HG03108 (cell line): ENCODE measurements around the gene GAL3ST3.
"Not testable (repeated sequence)": the region's sequence is repeated elsewhere in the genome, so short reads cannot be mapped to it uniquely, and the experiment has no call there.

Source experiments
- ATAC-seq: cut with Tn5 transposase; IDR thresholded peaks from one replicate; pipeline ENCODE4 v1.9.1; 2021; ENCODE audit warnings: moderate library complexity; ENCODE audit not compliant: unreplicated experiment

Gene GAL3ST3

DNA sequence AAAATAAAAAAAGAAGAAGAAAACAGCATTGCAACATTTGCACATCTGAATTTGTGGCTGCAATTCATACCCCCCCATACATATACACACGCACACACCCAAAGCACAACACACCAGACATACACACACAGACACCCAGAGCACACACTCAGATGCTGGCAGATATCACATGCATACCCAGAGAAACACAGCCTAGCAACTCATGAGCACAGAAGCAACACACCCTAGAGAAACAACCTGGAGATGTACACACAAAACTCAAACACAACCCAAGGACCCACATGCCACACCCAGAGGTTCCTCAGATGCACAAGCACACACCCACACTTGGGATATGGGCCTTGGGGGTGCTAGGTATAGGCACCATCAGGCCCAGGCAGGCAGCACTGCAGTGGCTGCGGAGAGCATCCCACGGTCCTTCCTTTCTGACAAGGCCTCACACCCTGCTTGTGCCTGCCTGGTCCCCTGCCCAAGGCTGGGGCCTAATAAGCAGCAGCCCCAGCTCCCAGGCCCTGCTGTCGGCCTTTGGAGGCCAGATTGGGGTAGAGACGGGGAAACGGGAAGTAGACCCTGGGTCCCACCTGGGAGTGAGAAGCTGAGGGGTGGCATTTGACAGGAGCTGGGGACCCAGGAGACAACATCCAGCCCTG is 34.0 kb downstream of the GAL3ST3 start:
- ATAC-seq: no peak

DNA sequence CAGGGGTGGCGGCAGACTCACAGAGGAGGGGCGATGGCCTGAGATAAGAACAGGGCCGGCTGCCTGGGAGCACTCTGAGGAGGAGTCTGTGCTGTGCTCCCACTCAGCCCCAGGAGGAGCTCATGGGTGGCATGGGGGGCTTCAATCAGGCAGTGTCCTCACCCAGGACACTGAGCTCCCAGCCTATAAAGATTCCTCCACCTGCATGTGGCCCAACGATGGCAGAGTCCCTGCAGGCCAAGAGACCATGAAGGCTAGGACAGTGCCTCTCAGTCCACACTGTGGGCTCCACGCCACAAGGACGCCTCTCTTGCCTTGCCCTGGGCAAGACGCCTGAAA is 35.2 kb downstream of the GAL3ST3 start:
- ATAC-seq: no peak

DNA sequence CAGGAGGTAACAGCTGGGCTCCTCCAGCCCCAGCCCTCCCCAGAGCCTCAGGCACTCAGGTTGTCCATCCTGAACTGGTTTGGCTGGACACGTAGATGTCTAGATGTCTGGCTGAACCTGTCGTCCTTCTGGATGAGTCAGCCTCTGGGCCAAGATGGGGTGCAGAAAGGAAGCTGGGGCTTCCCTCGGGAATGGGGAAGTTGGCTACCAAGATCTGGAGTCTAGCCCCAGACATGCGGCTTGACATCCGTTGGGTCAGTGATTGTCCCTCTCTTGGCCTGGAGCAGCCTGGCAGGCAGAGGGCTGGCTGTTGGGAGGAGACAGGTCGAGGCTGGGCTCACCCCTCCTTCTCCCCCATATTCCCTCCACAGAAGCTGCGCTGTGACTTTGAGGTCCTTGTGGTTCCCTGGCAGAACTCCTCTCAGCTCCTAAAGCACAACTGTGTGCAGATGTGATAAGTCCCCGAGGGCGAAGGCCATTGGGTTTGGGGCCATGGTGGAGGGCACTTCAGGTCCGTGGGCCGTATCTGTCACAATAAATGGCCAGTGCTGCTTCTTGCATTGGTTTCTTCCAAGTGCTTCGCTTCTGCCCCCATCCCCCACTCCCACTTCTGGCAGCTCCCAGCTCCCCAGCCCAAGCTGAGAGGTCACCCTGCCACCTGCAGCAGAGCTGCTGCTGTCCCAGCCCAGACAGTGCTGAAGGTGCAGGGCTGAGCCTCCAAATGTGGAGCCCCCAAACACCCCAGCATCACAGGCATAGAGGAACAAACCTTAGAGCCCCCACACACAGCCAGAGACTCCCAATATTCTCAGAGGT is 35.8 kb downstream of the GAL3ST3 start:
- no peak for ATAC-seq

DNA sequence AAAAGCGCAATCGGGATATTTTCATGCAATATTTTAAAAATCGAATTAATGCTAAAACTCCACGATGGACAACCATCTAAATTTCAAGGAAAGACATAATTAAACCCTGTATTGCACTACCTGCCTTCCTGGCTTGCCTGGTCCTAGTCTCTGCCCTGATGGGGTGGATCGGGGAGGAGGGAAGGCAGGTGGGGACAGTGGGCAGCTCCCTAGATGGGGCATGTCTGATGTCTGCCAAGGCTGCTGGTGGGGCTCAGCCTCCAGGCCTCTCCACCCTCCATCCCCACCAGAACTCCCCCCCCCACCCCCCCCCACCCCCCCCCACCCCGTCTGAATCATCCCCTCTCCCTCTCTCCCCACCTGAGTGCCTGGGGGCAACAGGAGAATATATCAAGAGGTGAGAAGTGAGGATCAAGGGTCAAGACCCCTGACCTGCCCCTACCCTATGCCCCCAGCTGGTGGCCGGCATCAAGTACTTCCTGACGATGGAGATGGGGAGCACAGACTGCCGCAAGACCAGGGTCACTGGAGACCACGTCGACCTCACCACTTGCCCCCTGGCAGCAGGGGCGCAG is 36.5 kb downstream of the GAL3ST3 start:
- no peak for ATAC-seq

DNA sequence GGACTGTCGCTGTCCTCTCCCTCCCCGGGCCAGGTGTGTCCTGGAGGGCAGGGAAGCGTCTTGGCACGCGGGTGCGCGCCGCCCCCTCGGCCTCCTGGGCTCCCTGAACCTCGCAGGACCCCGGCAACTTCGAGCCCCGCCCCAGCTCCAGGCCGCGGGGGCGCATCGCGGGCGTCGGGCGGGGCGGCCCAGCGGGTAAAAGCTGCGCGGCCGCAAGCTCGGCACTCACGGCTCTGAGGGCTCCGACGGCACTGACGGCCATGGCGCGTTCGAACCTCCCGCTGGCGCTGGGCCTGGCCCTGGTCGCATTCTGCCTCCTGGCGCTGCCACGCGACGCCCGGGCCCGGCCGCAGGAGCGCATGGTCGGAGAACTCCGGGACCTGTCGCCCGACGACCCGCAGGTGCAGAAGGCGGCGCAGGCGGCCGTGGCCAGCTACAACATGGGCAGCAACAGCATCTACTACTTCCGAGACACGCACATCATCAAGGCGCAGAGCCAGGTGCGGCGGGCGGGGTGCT is 37.1 kb downstream of the GAL3ST3 start, which contains the start of gene CST6:
Gene CST6, plus strand, starts transcription at position 224 of the 519 bp plus-strand sequence. Its CDS starts 37 bp downstream, at position 261.
- ATAC-seq: no peak

DNA sequence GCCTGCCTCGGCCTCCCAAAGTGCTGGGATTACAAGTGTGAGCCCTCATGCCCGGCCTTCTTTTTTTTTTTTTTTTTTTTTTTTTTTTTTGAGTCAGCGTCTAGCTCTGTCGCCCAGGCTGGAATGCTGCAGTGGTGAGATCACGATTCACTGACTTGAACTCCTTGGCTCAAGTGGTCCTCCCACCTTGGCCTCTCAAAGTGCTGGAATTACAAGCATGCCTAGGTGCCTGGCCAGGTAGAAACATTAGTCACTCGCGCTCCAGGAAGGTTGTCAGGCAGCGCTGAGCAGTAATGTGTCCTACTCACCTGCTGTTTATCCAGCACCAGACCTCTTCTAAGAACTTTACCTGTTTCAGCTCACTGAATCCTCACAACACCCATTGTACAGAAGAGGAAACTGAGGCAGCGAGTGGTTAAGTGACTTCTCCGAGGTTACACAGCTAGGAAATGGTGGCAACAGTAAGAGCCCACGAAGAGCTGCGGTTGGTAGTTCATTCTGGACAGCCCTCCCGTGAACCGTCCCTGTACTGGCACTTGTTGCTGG is 37.6 kb downstream of the GAL3ST3 start:
- ATAC-seq: no peak

DNA sequence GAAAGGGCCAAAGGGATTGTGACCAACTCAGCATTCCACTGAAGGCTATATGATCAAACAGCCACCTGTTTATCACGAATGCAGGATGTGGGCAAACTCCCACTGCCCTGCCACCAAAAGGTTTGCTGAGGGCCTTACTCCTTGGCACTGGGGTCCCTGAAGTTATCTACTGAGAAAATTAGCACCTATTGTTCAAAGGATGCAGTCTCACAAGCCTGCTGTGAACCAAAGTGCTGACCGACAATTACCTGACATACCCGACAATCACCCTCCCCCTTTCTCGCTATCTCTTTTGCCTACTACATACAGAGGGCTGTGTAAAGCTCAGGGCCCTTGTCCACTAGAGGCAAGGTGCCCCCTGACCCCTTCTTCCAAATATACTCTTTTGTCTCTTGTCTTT is 38.9 kb downstream of the GAL3ST3 start:
- not testable (repeated sequence) for ATAC-seq

DNA sequence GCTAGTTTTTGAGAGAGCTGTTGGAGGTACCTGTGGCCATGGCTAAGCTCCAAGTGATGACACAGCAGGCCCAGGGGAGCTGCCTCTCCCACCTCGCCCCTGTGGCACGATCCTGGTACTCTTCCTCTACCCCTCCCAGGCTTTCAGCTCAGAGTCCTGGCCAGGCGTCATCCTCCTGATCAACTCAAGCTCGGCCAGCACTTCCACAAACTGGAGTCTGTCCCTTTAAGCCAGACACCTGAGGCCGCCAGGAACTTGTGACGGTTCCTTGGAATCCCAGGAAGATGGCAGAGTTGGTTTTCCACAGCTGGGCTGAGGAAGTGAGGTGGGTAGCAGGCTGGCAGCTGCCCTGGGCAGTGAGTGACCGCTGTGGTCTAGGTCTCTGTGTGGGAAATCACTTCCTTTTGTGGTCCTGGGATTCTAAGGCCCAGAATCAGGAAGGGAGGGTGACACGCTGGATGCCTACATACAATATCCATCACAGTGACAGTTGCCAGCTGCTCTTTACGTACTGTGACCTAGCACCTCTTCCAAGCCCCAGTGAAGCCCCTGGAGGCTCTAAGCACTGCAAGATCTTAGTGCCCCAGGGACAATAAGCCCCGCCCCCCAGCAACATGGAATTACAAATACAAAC is 40.4 kb downstream of the GAL3ST3 start:
- no peak for ATAC-seq

DNA sequence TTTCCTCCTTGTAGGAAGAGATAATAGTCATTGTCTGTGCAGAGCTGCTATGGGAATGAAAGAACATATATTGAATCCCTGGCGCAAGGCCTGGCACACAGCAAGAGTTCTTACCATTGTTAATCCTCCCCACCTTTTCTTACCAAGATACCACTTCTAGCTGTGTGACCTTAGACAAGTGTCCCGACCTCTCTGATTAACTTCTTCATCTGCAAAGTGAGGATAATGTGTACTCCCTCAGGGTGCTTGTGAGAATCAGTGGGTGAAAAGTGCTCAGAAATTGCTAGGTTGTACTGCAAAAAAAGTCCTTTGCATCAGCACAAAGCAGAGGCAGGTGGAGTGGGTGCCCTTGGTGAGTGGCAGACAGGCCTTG is 40.9 kb downstream of the GAL3ST3 start:
- ATAC-seq: no peak

DNA sequence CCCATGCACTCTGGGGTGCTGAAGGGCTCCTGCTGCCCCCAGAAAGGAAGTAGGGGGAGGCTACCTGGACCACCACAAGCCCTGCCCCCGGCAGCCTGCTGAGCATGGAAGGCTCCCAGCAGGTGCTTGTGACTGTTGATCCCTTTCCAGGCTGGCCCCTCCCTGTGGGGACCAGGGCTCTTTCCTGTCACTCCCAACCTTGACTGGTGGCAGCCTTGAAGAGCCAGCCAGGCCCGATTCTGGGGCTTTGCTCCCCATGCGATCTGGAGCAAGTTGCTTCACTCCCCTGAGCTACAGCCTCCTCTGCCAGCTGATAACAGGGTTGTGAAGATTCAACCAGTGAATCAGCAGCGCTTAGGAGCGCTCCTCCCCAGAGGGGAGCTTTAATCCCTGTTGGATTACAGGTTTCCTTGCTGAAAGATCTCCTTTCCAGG is 41.7 kb downstream of the GAL3ST3 start:
- ATAC-seq: no peak

DNA sequence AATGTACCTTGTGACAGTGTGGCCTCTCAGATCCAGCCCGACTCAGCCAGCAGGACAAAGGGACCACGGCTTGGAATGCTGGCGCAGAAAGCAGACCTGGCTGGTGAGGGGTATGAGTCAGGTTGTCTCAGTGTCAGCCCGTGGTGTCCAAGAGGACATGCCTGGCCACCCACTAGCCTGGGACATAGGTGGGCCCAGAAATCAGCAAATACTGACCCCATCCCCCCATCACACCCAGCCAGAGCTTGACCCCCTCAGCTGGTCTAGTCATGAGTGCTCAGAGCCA is 42.1 kb downstream of the GAL3ST3 start:
- ATAC-seq: no peak

DNA sequence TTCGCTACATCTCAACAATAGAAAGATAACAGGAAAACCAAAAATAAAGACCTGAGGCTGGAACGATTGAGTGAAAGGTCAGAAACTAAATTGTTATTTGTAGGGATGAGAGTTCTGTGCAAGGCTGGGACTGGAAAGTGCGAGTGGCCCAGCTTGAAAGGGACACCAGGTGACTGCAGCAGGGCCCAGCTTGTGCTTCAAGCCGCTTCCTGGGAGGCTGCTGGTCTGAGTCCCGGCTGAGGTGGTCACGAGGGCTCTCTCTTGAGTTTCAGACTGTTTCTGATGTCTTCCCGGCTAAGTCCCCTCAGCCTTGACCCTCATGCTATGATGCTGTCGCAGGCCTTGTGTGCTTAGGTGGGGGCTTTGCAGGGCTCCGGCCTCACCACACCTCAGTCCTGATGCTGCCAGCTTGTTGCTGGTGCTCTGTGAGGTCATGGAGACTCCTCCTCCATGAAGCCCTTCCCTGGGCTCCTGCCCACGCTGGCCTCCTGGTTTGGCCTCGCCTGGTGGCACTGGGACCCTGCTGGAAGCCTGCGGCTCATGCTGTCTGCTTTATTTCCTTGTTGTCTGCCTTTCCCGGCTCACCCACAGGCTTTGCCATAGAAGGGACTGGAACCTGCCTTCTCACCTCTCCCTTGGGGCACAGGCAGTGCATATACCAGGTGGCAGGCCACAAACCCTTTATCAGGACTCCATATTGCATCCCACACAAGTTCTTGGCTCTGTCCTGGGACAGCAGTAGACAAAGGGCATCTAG is 42.6 kb downstream of the GAL3ST3 start:
- ATAC-seq: no peak

DNA sequence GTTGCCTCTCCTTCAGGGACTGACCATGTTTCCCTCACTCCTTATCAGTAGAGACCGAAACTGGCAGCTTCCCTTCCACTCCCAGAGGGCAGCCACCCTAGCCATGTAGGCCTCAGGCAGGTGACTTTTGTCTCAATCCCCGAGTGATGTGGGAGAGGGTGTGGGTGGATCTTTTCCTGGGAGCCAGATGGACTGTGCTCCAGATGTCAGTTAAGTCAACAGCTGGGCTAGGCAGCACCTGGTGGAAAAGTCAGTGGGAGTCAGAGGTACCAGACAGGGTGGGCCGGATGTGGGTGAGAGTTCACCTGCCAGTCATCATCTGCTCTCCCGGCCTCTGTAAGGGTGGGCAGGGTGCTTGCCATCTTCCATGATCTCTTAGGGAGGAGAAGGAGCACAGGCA is 44.8 kb downstream of the GAL3ST3 start:
- ATAC-seq: no peak

DNA sequence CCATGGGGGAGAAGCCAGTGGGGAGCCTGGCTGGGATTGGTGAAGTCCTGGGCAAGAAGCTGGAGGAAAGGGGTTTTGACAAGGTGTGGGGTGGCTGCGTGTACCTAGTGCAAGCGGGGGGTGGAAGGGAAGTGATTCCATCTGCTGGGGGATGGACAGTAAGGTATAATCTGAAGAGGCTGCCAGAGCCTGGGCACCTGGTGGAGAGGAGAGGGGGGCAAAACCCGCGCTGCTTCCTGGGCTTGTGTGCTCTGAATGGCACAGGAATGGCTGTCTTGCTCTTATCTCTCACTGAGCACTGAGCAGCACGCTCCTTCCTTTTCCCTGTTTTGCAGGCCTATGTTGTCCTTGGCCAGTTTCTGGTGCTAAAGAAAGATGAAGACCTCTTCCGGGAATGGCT is 45.7 kb downstream of the GAL3ST3 start:
- no peak for ATAC-seq

DNA sequence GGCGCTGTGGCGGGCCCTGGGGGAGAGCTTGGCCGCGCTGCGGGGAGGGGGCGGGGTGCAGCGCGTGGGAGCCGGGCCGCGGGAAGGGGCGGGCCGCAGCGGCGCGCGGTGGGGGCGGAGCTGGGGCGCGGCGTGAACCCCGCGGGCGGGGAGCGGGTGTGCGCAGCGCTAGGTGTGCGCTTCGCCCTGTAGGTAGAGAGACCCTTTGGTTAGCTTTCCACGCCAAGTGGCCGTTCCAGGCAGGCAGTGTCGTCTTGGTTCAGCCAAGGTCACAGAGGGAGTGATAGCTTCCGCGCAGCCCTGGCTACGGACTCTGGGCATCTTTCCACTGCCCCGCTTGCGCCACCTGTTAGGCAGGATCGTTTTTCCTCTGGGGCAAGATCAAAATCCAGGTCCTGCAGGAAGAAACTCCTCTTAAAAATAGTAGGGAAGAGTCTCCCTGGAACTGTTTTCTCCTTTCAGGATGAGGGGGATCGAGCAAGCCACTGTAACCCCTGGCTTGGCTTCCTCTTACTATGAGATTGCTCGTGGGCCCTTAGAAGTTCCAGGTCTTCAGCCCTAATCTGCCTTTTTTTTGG is 46.2 kb downstream of the GAL3ST3 start:
- peak; percentile 31 for ATAC-seq

DNA sequence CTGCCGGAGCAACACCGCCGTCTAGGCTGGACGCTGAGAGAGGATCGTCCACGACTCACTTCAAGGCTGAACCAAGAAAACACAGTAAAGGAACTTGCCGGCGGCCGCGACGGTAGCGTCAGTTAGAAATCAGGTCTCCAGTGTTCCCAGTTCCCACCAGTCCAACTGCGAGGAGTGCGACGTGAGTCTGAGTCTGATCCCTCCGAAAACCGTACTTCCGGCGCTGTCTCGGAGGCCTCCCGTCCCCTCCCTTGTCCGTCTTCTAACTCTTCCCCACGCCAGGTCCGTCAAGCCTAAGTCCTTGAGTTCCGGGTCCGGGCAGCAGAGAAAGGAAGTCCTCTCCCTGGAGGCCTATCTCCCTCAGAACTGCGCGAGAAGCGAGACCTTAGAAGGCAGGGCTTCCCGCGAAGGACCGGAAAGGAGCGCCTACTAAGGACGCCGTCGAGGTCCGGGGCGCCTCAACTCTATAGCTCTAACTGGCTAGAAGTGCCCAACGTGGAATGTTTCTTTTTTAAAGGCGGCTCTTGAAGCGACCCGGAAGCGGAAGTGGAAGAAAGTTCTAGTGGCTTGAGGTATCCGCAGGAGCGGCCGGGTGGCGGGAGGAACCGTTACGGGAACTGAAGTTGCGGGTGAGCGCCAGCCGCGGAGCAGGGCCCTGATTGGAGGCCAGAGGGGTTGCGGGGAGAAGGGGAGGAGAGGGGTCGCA is 46.9 kb downstream of the GAL3ST3 start, which contains the start of the genes BANF1 and EIF1AD:
Gene BANF1, plus strand, starts transcription at position 562 of the 706 bp plus-strand sequence. CDS start 748 bp downstream, outside the sequence.
Gene EIF1AD, minus strand, starts transcription at position 216 of the 706 bp plus-strand sequence. CDS start 1,768 bp downstream, outside the sequence.
- peak; percentile 80 for ATAC-seq

DNA sequence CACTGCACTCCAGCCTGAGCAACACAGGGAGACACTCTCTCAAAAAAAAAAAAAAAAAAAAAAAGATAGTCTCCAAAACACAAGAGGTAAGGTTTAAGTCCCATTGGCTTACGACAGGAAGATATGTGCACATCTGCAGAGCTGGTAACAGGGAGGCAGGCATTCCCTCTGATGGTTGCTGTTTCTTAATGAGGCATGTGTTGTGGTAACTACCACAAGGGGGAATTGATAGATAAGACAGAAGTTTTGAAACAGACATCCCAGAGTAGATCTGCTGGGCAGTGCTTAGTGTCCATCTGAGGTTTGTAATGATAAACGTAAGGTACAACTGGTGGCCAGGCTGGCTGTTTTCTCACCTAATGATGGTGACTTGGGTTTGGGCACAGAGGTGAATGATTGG is 51.7 kb downstream of the GAL3ST3 start:
- ATAC-seq: no peak

DNA sequence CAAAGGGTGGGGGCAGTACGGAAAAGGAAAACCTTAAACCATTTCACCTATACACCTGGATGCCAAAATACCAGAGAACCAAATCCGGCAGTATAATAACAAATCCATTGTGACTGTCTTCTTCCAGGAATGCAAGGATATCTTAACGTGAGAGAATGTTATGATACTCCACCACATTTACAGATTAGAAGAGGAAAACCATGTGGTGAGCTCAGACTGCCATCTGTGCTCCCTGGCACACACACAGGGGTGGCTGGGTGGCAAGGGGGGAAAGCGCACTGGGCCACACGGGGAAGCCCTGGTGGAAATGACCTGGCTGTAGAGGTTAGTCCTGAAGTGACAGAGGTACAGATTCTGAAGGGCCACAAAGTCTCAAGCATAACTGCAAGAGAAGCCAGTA is 56.9 kb downstream of the GAL3ST3 start:
- no peak for ATAC-seq
